Measurements from ENCODE around the gene CDH12.
"Not testable (repeated sequence)": the region's sequence is repeated elsewhere in the genome, so short reads cannot be mapped to it uniquely, and the experiment has no call there.

- not testable (repeated sequence) for TF ChIP-seq CTCF (IDR thresholded peaks at IDR 0.05 in 2 of 3, conservative IDR thresholded peaks at IDR 0.05 in 1 of 3; ENCODE audit: control insufficient read depth in 2 of 3, extremely low read depth in 1 of 3, insufficient read depth in 1 of 3, low read depth in 3 of 3, low read length in 3 of 3); POLR2AphosphoS2 (IDR thresholded peaks at IDR 0.05; ENCODE audit: low read depth, low read length); NR2C2 (IDR thresholded peaks at IDR 0.05; ENCODE audit: borderline replicate concordance, control insufficient read depth, insufficient read length, low read depth); SMC3 (IDR thresholded peaks at IDR 0.05; ENCODE audit: borderline replicate concordance, low read length); POLR2AphosphoS5 (IDR thresholded peaks at IDR 0.05; ENCODE audit: low read length); USF1 (IDR thresholded peaks at IDR 0.05; ENCODE audit: borderline replicate concordance, extremely low read length, insufficient read depth, low read depth, low read length); YY1 (IDR thresholded peaks at IDR 0.05; ENCODE audit: low read depth, low read length); EZH2 (IDR thresholded peaks at IDR 0.05; ENCODE audit: borderline replicate concordance, control insufficient read depth, low read depth, low read length); JUND (IDR thresholded peaks at IDR 0.05; ENCODE audit: low read depth, low read length)
Observed at GRCh38 chr5:22212254-22212991, 640.7 kb downstream of the CDH12 start.

Data from GM12878 (cell line).